GM12873 (cell line): Measurements from ENCODE around the gene C1orf210.

ENCODE experiments used
- TF ChIP-seq, protein P1 (sequence below): IDR thresholded peaks from 2 replicates; pipeline ENCODE4 v1.5.1; 2012; ENCODE audit warnings: low read depth, mild to moderate bottlenecking, moderate library complexity, low read length, control low read depth; ENCODE audit not compliant: insufficient read depth; ENCODE audit errors: missing control alignments

C1orf210 gene

DNA sequence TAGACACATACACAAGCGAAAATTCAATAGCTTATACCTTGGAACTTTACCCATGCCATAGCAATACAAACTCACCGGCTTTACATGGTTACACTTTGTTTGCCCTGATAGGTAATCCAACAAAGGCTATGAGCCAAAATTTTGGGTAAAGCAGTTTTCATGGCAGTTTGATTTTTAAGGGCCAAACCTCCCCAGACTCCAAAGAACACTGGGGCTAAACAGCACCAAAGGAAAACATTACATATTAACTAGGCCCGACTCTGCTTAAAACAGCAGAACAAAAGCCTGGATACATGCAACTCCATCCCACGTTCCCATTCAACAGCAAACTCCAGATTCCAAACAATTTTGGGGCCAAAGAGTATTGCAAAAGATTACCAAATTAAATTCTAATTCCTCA is 19.9 kb downstream of the C1orf210 start:
- TF ChIP-seq, protein P1, sequence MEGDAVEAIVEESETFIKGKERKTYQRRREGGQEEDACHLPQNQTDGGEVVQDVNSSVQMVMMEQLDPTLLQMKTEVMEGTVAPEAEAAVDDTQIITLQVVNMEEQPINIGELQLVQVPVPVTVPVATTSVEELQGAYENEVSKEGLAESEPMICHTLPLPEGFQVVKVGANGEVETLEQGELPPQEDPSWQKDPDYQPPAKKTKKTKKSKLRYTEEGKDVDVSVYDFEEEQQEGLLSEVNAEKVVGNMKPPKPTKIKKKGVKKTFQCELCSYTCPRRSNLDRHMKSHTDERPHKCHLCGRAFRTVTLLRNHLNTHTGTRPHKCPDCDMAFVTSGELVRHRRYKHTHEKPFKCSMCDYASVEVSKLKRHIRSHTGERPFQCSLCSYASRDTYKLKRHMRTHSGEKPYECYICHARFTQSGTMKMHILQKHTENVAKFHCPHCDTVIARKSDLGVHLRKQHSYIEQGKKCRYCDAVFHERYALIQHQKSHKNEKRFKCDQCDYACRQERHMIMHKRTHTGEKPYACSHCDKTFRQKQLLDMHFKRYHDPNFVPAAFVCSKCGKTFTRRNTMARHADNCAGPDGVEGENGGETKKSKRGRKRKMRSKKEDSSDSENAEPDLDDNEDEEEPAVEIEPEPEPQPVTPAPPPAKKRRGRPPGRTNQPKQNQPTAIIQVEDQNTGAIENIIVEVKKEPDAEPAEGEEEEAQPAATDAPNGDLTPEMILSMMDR: no peak

DNA sequence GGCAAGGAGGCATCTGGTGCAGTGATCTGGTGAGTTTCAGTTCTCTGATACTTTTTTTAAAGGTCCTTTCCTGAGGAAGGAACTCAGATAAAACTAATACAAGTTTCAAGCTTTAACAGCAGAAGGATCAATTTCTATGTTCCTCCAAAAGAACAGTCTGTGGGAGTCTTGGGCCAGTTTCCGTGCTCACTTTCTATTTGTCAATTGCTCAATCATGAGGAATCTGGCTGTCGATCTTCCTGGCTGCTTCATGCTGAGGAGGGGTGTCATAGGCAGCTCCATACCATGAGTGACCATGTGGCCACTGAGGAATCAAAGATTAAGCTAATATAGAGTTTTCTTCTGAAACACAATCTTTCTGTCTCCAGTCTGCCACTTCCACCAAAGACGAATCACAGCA is 27.0 kb downstream of the C1orf210 start:
- TF ChIP-seq, protein P1: no peak

DNA sequence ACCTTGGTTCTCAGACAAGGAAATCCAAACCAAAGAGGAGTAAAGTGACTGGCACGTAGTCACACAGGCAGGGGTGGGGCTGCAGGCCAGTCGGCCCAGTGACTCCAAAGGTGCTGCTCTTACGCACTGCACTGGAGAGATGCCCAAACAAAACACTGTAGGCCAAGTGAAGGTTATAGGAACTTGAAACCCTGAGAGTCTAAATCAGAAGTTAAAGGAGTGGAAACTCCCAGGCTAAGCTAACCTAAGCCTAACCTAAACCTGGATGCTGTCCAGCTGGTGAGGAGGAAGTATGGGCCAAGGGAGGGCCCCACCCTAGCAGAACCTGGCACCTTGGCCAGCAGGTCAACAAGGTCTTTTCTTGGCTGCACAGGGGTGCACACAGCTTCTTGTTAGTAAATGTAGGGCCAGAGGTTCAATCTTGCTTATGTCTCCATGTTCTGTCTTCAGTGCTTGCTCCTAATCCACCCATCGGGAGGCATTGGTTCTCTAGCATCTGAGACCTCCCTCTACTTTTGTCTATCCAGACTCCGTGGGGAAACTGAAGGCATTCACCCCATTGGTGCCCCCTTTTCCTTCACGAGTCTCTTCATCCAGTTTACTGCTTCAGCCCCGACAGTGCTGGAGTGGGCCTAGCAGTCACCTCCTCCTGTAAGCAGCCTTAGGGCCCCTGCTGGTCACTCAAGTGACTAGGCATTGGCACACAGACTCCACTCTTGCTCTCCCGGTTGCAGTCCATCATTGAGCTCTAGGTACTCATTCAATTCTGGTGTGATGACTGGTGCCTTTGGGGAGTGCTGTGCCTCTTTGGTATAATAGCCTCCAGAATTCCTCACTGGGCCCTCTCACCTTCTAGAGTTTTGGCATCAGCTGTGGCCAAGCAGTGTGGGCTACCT is 28.5 kb downstream of the C1orf210 start:
- TF ChIP-seq, protein P1: no peak

DNA sequence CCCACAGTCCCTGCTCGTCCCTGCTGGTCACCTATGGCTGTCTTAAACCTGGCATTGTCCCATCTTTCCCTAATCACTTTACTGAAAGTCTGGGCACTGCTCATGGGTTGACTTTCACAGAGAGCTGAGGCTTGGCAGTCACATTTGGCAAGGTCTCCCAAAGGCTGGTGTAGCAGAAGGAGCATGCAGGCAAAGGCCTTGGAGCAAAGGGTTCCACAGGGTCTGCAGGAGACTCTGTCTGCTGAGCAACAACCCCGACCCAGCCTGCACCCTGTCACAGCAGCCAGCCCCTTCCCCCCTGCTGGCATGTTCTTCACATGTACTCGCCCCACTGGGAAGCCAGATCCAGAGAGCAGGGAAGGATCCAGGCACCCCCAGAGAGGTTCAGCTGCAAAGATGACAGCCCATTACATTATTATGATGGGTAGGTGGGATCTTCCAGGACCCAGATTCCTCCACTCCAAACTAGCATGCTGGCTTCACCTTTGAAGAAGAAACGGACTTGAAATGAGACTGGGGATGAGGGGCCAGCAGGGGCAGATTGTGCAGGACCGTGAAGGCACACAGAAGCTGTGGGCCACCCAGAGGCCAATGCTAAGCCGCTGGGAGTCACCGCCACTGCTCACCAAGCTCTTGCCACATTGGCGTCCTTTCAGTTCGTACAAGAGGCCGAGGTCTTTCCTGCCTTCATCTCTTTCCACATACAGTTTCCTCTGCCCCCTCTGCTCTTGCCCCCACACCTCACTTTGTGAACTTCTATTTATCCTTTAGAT is 29.8 kb downstream of the C1orf210 start:
- TF ChIP-seq, protein P1: no peak

DNA sequence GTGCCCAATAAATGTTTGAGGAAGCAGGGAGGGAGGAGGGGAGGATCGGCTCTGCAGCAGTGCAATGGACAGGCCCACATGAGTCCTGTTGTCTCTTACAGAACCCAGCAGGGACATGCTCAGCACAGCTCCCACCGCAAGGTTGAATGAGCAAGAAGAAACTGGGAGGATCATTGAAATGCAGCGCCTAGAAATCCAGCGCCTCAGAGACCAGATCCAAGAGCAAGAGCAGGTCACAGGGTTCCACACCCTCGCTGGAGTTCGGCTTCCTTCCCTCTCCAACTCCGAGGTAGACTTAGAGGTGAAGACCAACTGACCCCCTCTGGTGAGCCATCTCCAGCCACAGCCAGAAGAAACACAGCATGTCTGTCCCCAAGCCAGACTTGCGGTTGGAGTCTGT is 31.5 kb downstream of the C1orf210 start:
- TF ChIP-seq, protein P1: no peak

DNA sequence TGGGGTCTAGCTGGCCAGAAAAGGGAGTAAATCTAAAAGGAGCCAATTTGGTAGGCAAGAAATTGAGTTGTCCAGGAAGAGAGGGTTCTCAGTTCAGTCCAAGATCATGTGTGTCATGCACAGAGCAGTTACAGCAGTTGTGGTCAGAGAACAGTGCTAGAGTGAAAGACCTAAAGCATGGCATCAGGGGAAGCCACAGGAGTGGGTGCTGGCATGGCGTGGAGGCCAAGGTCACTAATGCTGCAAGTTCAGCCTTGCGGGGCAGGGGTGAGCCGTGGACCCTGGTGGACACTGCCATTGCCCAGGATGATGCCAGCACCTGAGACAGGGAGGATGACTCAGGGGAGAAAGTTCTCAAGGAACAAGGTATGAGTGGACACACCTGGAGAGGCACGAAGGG is 32.2 kb downstream of the C1orf210 start:
- TF ChIP-seq, protein P1: no peak

DNA sequence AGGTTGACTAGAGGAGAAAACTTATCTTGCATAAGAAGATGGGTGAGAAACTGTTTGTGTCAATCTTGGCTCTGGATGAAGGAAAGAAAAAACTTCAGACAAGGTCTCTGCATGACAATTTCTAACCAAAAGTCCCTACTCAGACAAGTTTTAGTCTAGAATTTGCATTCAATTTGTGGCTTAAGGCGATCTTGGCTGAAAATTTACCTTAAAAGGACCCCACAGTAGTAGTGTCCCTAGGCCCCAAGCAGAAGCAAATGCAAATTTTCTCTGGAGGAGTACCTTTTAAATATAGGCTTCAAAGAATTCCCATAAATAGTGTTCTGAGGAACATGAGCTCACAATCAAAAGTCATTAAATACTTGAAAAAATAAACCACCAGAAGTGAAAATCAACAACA is 33.2 kb downstream of the C1orf210 start:
- TF ChIP-seq, protein P1: no peak
